ENCODE data around the gene RPAP2. TPM values are rescaled to one million over a fixed set of nuclear protein-coding genes. Genes with fewer than 3 reads are reported as not detected.

RPAP2 gene
- total RNA-seq, result 3.3 and 8.3 TPM in 2 replicates

DNA sequence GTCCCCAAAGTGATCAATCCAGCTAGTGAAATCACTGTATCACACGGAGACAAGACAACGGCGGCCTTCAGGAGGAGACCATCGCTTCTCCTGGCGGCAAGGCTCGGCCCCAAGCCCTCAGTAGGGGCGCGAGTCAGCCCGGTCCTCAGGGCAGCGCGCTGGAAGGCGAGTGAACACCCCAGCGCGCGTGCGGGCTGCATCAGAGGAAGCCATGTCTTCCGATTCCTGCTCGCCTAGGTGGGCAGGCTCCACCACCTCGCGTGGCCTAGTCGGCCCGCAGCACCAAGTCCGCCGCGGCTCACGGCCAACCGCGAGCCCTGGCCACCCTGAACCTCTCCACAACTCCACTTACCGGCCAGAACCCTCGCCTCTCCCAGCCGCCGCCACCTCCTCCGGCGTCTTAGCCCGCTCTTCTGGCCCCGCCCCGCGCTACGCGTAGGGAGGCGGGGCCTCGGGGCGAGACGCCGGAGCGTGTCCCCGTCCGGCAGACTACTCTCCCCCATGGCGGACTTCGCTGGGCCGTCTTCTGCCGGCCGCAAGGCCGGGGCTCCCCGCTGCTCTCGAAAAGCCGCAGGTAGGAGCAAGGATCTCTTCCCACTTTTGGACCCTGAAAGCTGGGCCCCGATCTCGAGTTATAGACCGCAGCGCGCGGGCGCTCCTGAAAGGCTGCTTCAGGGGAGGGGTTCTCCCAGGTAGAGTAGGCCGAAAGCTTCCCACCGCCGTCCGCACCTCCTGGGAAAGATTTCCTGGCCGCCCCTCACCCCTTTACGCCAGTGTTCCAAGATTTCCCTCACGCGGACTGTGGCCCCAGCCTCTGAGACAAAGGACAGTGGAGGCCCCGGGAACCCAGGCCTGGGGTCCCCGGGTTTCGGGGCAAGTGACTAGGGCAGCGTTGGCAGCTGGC lies at the start of gene RPAP2, which contains the start of gene GLMN:
Gene RPAP2 (plus strand): TSS at position 487 of the 904 bp plus-strand sequence. CDS start 15 bp downstream, at position 502.
Gene GLMN (minus strand): TSS at position 415 of the 904 bp plus-strand sequence. CDS start 988 bp downstream, outside the sequence.

Other genes with a start within 250 kb of the RPAP2 start
- gene SETSIP, start 223.6 kb upstream of the RPAP2 start, total RNA-seq, result 0.11 and 0.26 TPM in 2 replicates
- 2.0 and 4.0 TPM in 2 replicates for gene BTBD8, start 218.7 kb upstream of the RPAP2 start, total RNA-seq
- gene C1orf146, start 81.1 kb upstream of the RPAP2 start, total RNA-seq, result not detected in 2 replicates
- 4.2 and 8.4 TPM in 2 replicates for gene GLMN, start 72 bp upstream of the RPAP2 start, total RNA-seq
- gene GFI1, start 187.9 kb downstream of the RPAP2 start, total RNA-seq, result under 0.01 TPM in 1 of 2 replicates, not detected in the other

Measured in dermis lymphatic vessel endothelial cell (primary cell).